ENCODE measurements around the gene AGMO. TPM values are rescaled to one million over a fixed set of nuclear protein-coding genes. Genes with fewer than 3 reads are reported as not detected.

AGMO gene
- total RNA-seq, 1 experiment from 2014 or later, result not detected

GRCh38 chr7:15461576-15461975, 100.2 kb downstream of the AGMO start:
- peak; percentile 73 for DNase-seq (ENCODE audit: low read depth)

- DNase-seq (ENCODE audit: low read depth), result peak; percentile 18
Measured at GRCh38 chr7:15459018-15459615, 102.7 kb downstream of the AGMO start.

GRCh38 chr7:15457990-15458955, 103.5 kb downstream of the AGMO start:
- no peak for DNase-seq (ENCODE audit: low read depth)

GRCh38 chr7:15452670-15453069, 109.1 kb downstream of the AGMO start:
- no peak for DNase-seq (ENCODE audit: low read depth)

GRCh38 chr7:15446722-15447121, 115.1 kb downstream of the AGMO start:
- DNase-seq (ENCODE audit: low read depth), result no peak

- no peak for DNase-seq (ENCODE audit: low read depth)
Measured at GRCh38 chr7:15446280-15446679, 115.5 kb downstream of the AGMO start.

- DNase-seq (ENCODE audit: low read depth), result no peak
Measured at GRCh38 chr7:15441915-15442314, 119.9 kb downstream of the AGMO start.

GRCh38 chr7:15440482-15440881, 121.3 kb downstream of the AGMO start:
- DNase-seq (ENCODE audit: low read depth), result no peak

- no peak for DNase-seq (ENCODE audit: low read depth)
Measured at GRCh38 chr7:15439853-15440252, 122.0 kb downstream of the AGMO start.

- DNase-seq (ENCODE audit: low read depth), result no peak
Measured at GRCh38 chr7:15433151-15433550, 128.7 kb downstream of the AGMO start.

- DNase-seq (ENCODE audit: low read depth), result no peak
Measured at GRCh38 chr7:15430911-15431310, 130.9 kb downstream of the AGMO start.

GRCh38 chr7:15430191-15430590, 131.6 kb downstream of the AGMO start:
- no peak for DNase-seq (ENCODE audit: low read depth)

GRCh38 chr7:15424468-15424867, 137.3 kb downstream of the AGMO start:
- DNase-seq (ENCODE audit: low read depth), result peak; percentile 16

- no peak for DNase-seq (ENCODE audit: low read depth)
Measured at GRCh38 chr7:15419596-15419995, 142.2 kb downstream of the AGMO start.

GRCh38 chr7:15418264-15418663, 143.6 kb downstream of the AGMO start:
- no peak for DNase-seq (ENCODE audit: low read depth)

GRCh38 chr7:15417341-15417988, 144.3 kb downstream of the AGMO start:
- no peak for DNase-seq (ENCODE audit: low read depth)

- no peak for DNase-seq (ENCODE audit: low read depth)
Measured at GRCh38 chr7:15411019-15411418, 150.8 kb downstream of the AGMO start.

- no peak for DNase-seq (ENCODE audit: low read depth)
Measured at GRCh38 chr7:15407910-15408309, 153.9 kb downstream of the AGMO start.

GRCh38 chr7:15403751-15404150, 158.1 kb downstream of the AGMO start:
- no peak for DNase-seq (ENCODE audit: low read depth)

- DNase-seq (ENCODE audit: low read depth), result no peak
Measured at GRCh38 chr7:15403315-15403714, 158.5 kb downstream of the AGMO start.

- DNase-seq (ENCODE audit: low read depth), result no peak
Measured at GRCh38 chr7:15402436-15403136, 159.2 kb downstream of the AGMO start.

- DNase-seq (ENCODE audit: low read depth), result no peak
Measured at GRCh38 chr7:15400440-15400839, 161.4 kb downstream of the AGMO start.
